Measurements from ENCODE around the gene APH1A.
"Not testable (repeated sequence)": the region's sequence is repeated elsewhere in the genome, so short reads cannot be mapped to it uniquely, and the experiment has no call there.

The APH1A gene

DNA sequence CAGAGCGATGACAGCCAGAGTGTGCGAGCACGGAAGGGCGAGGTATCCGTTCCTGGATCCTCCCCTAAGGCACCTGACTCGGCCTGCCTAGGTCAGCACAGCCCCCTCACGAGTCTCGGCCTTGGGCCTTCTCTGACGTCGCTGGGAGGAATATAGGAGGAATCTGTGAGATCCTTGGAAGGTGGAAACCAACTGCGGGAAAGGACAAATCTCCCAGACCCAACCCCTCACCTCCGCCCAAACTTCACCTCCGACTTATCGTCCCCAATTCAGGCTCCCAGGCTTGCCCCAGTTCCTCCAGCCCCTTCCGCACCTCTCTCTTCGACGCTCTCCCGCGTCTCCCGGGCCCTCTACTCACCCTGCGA is 494 bp downstream of the APH1A start:
- DNase-seq (ENCODE audit: low read depth in 2 of 2) = peak in 1 of 2 donors; percentile 12

DNA sequence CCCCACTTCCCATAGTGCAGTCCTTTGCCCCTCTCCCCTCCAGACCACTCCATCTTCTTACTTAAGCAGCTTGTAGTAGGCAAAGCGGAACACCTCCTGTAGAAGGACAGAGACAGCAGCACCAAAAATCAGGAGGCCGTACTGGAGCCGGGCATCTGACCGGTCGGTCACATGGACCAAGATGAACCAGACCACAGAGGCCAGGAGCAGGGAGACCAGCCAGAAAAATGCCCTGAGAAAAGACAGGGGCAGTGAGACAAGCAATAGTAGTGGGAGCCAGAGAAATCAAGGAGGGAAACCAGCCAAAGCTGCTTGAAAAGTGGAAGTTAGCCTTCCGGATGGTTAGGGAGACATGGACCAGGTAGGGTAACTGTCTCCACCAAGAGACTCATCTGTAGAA is 920 bp downstream of the APH1A start:
- DNase-seq (ENCODE audit: low read depth in 2 of 2) = no peak

DNA sequence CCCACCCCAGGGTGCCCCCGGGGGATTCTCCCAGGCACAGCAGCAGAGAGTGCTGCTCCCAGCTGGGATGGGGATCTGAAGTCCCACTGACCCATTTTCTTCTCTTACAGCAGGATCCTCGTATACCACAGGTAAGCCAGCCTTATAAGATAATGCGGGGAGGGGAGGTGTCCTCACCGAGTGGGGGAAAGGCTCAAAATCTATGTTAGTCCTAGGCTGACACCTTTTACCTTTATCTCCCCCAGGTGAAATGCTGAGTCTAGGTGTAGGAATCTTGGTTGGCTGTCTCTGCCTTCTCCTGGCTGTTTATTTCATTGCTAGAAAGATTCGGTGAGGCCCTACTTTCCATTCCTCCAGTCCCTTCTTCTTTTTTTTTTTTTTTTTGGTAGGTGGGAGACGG is 5.3 kb downstream of the APH1A start:
- DNase-seq (ENCODE audit: low read depth in 2 of 2) = no peak

DNA sequence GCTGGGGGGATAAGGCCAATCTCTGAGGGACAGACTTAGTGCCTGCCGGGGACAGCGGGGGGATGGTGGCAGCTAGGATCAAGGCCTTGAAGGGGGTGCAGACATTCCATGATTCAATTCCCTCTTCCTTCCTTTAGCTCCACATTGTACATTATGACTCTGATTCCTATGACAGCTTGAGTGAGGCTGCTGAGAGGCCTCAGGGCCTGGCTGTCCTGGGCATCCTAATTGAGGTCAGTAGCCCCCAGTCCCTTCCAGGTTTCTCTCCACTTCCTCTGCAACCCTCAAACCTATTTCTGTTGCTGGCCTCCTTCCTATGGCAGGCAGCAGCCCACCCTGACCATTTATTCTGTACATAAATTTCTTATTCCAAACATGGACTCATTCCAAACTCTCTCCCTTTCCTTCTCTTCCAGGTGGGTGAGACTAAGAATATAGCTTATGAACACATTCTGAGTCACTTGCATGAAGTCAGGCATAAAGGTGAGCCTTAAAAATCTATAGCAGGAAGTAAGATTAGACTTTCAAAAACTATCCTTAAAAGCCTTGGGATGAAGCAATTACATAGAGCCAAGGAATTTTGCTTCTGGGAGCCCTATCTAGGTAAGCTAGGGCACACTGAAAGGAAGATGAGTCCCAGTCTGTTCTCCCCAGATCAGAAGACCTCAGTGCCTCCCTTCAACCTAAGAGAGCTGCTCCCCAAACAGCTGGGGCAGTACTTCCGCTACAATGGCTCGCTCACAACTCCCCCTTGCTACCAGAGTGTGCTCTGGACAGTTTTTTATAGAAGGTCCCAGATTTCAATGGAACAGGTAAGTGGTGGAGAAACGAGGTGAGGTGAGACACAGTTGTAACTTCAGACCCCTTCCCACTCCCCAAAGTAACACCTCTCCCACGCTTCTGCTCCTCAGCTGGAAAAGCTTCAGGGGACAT is 6.2 kb downstream of the APH1A start:
- no peak for DNase-seq (ENCODE audit: low read depth in 2 of 2)

DNA sequence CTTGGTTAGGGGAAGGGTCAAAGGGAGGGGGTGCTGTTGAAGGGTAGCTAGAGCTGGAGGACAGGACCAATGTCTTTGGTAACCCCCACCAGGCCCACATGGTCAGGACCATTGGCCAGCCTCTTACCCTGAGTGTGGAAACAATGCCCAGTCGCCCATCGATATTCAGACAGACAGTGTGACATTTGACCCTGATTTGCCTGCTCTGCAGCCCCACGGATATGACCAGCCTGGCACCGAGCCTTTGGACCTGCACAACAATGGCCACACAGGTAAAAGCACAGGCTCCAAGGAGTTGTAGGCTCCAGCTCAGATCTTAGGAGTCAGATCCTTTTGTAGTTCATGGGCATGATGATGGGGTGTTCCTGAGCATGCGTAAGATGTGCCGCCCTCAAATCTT is 7.4 kb downstream of the APH1A start:
- DNase-seq (ENCODE audit: low read depth in 2 of 2) = no peak

DNA sequence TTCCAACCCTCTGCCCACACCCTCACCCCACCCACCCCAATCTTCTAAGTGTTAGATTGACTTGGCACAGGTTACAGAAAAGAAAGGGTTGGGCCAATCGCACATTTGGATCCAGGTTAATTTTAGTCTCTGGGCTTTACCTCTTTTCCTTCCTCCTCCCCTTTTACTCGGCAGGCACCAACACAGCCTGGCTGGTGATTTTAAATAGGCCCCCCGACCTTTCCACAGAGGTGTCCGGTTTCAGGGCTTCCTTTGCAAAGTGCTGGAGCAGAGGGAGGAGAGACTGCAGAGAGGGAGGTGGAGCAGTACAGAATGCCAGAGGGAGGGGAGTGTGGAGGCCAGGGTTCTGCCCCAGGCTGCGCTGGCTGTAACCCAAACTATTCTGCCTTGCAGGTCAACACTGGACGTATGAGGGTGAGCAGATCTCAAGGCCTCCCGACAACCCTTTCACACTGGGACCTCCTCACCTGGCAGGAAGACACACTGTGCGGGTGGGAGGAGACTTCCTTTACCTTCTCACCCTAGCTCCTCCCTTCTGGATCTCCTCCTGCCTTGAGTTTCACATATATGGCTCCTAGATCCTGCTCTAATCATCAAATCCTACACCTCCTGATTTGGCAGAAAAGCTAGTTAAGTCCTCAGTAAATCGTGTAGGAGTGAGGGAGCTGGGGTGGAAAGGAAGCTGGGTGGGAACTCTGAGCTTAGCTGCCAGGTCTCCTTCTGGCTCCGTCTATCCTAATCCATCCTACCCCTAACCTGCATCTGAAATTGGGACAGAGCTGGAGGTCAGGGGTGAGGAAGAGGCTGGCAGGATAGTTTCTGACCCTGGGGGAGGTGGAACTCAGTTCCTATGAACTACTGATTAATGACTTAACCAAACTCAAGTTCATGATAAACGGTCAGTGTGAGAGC is 8.8 kb downstream of the APH1A start:
- DNase-seq (ENCODE audit: low read depth in 2 of 2) = no peak

DNA sequence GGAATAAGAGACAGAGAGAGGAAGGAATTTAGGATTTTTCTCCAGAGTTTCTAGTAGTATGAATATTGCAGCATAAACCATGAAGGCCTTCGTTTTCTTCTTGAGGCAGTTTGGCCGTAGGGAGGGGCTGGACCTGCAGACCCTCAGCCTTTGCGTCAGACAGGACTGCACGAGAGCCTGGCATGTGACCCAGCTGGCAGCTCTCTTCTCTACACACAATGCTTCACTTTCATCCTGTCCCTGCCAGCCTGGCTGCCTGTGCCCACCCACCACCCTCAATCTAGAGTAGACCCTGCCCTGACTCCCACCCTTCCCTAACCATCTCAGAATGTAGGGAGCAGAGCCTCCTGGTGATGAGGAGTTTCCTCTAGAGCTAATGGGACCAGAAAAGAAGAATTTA is 9.6 kb downstream of the APH1A start:
- no peak for DNase-seq (ENCODE audit: low read depth in 2 of 2)

DNA sequence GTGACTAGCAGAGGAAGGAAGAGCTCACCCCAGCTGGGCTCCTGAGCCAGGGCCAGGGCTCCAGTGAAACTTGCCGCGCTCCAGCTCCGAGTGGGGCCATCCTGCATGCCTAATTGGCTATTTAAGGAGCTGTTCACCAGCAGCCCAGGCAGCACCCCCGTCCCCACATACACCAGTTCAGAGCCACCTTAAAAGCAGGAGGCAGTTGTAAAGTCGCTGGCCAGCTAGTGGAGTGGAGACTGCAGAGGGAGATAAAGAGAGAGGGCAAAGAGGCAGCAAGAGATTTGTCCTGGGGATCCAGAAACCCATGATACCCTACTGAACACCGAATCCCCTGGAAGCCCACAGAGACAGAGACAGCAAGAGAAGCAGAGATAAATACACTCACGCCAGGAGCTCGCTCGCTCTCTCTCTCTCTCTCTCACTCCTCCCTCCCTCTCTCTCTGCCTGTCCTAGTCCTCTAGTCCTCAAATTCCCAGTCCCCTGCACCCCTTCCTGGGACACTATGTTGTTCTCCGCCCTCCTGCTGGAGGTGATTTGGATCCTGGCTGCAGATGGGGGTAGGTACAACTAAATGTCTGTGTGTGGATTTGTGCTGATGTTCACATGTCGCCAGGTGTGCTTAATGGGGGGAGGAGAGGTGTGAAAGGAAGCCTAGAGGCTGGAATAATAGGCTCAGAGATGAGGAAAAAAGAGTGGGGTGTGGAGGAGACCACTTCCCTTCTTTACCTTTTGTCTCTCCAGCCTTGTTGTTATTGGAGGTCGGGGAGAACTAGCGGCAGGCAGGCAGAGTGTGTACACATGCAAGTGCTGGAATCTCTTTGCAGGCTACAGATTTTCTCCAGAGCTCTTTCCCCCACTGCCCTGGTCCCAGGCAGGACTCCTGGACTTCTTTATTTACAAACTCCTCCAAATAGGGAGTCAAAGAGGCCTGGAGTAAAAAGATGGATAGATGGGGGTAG is 10.9 kb downstream of the APH1A start, which contains the start of gene CA14:
CA14 (plus strand) TSS at position 151 of the 962 bp plus-strand sequence; CDS start at position 506, 355 bp downstream.
- no peak for DNase-seq (ENCODE audit: low read depth in 2 of 2)

DNA sequence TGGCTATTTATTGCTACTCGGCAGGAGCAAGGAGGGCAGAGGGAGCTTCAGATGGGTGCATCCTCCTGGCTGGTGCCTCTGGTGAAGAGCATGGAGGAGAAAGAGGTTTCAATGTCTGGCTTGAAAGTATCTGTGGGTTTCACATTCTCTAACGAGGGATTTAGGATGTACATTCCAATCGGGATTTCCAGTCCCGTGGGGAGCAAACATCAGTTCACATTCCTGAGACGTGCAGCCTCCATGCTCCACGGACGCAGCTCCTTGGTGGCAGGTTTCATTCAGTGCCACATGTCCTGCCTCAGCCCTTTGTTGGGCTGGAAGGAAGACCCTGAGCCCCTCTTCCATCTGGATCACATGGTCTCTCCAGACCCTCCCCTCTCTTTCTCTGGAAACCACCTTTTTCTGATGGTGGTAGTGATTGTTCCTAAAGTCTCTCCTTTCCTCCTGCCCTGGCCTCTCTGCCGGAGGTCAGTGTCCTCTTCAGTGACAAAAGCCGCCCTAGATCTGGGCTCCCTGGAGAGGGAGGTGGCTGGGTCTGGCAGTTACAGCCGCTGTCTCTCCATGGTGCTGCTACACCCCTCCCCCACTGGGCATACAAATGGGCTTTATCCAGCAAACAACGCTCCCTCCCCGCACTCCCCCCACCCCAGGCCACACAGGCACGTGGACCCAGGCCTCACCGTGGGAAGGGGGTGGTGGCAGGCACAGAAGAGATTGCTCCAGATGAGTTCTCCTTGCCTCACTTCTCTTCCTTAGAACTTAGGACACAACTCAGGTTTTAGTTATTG is 12.1 kb downstream of the APH1A start:
- no peak for DNase-seq (ENCODE audit: low read depth in 2 of 2)

DNA sequence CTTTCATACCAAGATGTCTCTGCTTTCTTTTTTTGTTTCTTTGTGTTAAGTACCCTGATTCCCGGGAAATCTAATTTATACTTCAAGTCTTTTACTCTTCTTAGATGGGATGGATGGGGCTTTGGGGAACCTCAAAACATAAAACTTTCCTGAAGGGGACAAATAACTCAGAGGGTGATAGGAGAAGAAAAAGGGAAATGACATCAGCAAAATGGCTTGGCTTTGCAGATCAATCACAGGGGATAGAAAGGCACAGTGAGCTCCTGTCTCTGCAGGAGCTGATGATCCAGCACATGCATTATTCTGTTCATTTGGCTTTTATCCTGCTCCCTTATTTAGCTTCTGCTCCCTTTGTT is 12.6 kb downstream of the APH1A start:
- DNase-seq (ENCODE audit: low read depth in 2 of 2) = no peak

DNA sequence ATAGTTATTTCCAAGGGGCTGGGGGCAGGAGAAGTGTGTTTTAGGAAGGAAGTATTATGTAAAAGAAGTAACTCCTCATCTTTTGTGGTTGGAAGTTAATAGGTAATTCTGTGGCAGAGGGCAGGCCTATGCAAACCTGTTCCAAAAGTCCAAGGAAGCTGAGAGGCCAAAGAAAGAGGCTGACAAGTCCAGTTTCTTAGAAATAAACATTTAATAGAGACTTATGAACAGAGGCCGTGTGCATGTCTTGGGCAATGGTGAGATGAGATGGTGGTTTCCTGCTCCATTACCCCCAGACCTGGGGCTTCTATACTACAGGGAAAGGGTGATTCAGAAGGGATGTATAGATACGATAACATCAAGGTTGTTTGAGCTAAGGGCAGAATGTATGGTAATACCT is 18.9 kb downstream of the APH1A start:
- DNase-seq (ENCODE audit: low read depth in 2 of 2) = no peak

DNA sequence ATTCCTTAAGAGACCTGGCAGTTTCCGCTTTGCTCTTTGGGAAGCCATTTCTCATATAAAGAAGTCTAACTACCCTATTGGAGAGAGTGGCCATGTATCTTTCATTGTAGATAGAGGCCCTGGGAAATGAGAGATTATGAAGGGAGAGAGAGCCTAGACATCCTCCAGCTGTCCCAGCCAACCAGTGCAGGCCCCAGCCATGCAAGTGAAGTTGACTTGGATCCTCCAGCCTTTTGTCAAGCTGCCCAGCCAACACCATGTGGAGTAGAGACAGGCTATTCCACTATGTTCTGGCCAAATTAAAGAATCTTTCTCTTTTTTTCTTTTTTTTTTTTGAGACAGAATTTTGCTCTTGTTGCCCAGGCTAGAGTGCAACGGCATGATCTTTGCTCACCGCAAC is 25.8 kb downstream of the APH1A start:
- DNase-seq (ENCODE audit: low read depth in 2 of 2) = no peak

DNA sequence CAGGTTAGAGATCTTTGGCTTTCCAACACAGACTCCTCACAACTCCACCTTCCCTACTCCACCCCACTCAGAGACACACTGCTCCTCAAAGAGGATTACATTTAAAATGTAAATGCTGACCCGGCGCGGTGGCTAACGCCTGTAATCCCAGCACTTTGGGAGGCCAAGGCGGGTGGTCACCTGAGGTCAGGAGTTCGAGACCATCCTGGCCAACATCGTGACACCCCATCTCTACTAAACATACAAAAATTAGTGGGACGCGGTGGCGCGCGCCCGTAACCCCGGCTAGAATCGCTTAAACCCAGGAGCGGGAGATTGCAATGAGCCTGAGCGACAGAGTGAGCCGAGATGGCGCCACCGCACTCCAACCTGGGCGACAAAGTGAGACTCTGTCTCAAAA is 31.1 kb downstream of the APH1A start:
- DNase-seq (ENCODE audit: low read depth in 2 of 2) = no peak

DNA sequence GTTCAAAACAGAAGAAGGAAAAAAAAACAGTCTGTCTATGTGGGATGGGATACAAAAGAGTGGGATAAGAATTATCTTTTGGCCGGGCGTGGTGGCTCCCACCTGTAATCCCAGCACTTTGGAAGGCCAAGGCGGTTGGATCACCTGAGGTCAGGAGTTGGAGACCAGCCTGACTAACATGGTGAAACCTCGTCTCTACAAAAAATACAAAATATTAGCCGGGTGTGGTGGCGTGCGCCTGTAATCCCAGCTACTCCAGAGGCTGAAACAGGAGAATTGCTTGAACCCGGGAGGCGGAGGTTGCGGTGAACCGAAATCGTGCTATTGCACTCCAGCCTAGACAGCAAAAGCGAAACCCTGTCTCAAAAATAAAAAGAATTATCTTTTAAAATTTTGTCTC is 31.6 kb downstream of the APH1A start:
- not testable (repeated sequence) for DNase-seq (ENCODE audit: low read depth in 2 of 2)

DNA sequence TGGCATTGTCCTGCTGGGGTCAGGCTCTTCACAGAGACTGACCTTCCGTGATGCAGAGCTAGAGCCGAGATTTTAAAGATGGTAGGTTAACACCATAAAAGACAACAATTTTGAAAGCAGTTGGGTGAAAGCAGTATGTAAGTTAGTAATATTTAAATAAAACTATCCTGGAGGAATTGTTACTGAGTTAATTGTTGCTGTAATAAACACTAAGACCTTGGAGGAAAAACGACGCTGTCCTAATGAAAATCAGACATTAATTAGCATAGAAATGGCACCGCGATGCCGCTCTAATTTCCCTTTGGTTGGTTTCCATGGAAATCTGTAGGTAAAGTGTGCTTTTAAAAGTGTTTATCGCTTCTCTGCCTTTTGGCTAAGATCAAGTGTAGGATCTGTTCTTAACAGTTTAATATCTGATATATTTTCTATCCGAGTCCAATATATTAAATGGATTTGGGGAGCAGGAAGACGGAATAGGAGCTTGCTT is 32.2 kb downstream of the APH1A start:
- DNase-seq (ENCODE audit: low read depth in 2 of 2) = no peak

DNA sequence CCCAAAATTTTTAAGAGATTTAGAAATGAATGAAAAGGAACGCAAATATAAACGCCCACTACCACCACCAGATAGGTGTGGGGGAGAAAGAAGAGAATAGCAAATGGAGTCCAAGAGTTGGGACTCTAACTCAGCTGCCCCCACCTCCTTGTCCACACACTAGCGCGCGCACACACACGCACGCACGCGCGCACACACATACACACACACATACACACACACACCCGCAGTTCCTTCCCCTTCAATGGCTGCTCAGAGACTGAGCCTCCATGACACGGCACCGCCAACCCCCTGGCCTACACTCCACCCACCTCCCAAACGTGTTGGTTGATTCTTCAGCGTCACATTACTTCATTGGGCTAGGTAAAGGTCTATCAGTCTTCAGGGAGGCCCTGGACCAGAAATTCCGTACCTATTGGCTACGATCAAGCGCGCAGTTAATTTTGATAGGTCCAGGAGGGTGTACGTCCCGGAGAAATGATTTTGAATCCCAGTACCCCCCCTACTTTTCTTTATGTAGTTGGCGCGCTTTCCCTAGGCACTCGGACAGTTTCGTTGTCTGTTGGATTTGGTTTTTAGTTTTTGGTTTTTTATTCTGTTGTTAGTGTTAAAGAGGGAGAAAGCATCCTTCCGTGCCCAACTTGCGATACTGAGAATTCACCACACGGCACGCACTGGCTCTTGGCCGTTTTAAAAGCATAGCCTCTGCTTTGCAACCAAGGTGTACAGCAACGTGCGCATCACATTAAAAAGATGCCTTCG is 32.8 kb downstream of the APH1A start, which contains the start of gene ANP32E:
ANP32E (minus strand) TSS at position 261 of the 762 bp plus-strand sequence. CDS start 326 bp downstream, outside the sequence.
- peak; percentile 80 to 85 for DNase-seq (ENCODE audit: low read depth in 2 of 2)

DNA sequence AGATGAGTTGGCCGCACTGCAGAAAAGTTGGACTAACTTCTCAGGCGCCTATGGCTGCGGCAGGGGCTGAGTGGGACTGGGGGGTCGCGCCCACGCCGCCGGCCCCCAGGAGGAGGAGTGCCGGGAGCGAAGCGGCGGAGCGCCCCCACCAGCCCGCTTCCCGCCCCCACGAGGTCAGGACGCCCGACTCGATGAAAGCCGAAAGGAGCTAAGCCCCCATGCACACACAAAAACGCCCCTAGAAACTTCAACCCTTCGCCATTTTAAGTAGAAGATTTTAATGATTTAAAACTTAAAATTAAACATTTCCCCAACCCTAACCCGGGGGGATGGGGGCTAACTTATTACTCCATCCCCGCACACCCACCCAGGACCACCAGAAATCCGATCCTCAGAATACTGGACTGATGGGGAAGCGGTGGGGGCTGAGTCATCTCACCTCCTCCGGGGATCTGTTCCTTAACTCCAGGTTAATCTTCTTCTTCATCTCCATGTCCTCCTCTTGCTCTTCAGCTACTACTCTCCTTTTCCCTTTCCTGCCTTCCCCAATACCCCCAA is 33.4 kb downstream of the APH1A start:
- peak in 1 of 2 donors; percentile 21 for DNase-seq (ENCODE audit: low read depth in 2 of 2)

DNA sequence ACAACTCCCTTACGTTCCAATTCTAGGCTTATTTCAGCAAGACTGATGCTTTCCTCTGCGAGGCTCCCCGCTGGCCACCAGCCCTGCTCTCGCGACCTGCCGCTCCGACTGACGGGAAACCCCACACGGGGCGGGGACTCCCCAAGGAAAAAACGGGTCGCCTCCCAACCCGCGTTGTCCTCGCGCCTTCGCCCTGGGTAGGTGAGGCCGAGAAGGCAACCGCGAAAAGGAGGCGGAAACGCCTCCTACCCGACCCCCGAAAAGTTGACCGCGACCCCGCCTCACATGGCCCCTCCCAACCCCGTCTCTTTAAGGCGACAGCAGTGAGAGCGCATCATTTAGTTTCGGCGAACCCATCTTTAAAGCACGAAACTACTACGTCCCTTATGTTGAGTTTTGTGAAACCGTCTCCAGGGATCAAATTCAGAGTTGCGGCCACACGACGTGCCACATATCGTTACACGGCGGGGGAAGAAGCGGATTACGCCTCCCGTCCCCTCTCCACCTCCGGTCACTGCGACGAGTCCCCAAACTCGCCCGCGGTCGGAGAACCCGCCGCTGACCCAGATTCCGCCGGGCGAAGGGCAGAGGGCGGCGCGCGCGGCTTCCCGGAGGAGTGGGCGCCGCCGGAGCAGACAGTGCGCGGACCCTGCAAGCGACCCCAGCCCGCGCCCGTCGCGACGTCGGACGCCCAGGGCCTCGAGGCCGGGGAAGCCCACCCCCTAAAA is 34.1 kb downstream of the APH1A start:
- peak; percentile 88 to 91 for DNase-seq (ENCODE audit: low read depth in 2 of 2)

DNA sequence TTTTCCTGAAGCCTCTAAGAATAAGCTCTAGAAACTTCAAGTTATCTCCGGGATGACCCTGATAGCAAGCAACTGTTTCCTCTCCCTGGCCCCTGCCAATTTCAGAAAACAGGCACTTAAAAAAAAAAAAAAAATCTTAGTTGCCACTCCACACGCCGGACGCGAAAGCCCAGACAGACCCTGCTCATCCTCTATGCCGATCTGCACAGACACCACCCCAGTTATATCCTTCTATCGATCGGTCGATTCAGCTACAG is 34.6 kb downstream of the APH1A start:
- no peak for DNase-seq (ENCODE audit: low read depth in 2 of 2)

Data from stimulated activated CD8-positive, alpha-beta memory T cell treated with anti-CD3 and anti-CD28 coated beads, Interleukin-2, amount 100 ng/mL, for 48 hours (primary cell).